Neutrophil (primary cell): Measurements from ENCODE around the gene SHROOM4.

Experiments used
- H3K27ac ChIP-seq: fragments of 200-600 bp; sonication (generic); 2 replicates; pipeline ENCODE4 v1.5.1; 2016; ENCODE audit warnings: mild to moderate bottlenecking, moderate library complexity
- H3K27me3 ChIP-seq: fragments of 200-600 bp; sonication (generic); 2 replicates; pipeline ENCODE4 v1.6.0; 2016; ENCODE audit warnings: mild to moderate bottlenecking
- H3K36me3 ChIP-seq: fragments of 200-600 bp; sonication (generic); 2 replicates; pipeline ENCODE4 v1.5.1; 2017
- H3K4me1 ChIP-seq, 2 experiments: fragments of 200-600 bp in 1 of 2; sonication (generic) in 1 of 2; 1 replicate in 1 of 2; 2 replicates in 1 of 2; pipeline versions ENCODE4 v1.5.1 to v1.6.1; 2013 to 2016; ENCODE audit warnings: low read depth in 1 of 2, low read length in 1 of 2, mild to moderate bottlenecking in 1 of 2, moderate library complexity in 1 of 2; ENCODE audit not compliant: control insufficient read depth in 1 of 2, insufficient read depth in 1 of 2
- H3K4me3 ChIP-seq, 2 experiments: fragments of 200-600 bp in 1 of 2; sonication (generic) in 1 of 2; 1 replicate in 1 of 2; 2 replicates in 1 of 2; pipeline ENCODE4 v1.5.1; 2013 to 2016; ENCODE audit warnings: low read depth in 1 of 2, low read length in 1 of 2, mild to moderate bottlenecking in 1 of 2, moderate library complexity in 1 of 2
- H3K9me3 ChIP-seq: fragments of 200-600 bp; sonication (generic); 2 replicates; pipeline ENCODE4 v1.5.1; 2016
- TF ChIP-seq, protein P1 (sequence below): fragments of 200-600 bp; sonication (generic); IDR thresholded peaks from 2 replicates; pipeline ENCODE4 v1.5.1; 2016; ENCODE audit warnings: antibody characterized with exemption

SHROOM4 gene

DNA sequence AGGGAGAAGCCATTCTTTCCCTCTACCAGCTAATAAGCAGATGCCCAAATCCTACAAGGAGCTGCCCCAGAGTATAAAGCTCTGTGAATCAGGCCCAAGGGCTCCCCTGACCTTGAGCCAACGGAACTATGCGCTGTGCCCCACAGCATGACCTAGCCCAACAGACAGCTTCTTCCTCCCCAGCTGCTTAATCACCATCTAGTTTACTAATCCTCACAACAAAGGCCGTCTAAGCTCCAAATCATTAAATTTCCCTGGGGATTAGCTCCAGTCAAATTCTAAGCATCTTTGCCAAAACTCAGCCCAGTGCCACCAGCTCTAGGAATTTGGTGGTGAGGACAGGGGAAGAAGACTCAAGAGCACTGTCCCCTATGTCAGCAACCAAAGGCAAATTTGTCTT, 113.1 kb downstream of the SHROOM4 start:
- TF ChIP-seq, protein P1, sequence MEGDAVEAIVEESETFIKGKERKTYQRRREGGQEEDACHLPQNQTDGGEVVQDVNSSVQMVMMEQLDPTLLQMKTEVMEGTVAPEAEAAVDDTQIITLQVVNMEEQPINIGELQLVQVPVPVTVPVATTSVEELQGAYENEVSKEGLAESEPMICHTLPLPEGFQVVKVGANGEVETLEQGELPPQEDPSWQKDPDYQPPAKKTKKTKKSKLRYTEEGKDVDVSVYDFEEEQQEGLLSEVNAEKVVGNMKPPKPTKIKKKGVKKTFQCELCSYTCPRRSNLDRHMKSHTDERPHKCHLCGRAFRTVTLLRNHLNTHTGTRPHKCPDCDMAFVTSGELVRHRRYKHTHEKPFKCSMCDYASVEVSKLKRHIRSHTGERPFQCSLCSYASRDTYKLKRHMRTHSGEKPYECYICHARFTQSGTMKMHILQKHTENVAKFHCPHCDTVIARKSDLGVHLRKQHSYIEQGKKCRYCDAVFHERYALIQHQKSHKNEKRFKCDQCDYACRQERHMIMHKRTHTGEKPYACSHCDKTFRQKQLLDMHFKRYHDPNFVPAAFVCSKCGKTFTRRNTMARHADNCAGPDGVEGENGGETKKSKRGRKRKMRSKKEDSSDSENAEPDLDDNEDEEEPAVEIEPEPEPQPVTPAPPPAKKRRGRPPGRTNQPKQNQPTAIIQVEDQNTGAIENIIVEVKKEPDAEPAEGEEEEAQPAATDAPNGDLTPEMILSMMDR, result no peak
- Histone ChIP-seq H3K4me1 (peaks cover 15 to 19% of the 10 kb centered on the region in 2 experiments), H3K9me3 (no peaks in the 10 kb centered on the region), H3K27ac (no peak overlapping the region), H3K27me3 (no peaks in the 10 kb centered on the region), H3K4me3 (no peak overlapping the region), H3K36me3 (no peaks in the 10 kb centered on the region)

DNA sequence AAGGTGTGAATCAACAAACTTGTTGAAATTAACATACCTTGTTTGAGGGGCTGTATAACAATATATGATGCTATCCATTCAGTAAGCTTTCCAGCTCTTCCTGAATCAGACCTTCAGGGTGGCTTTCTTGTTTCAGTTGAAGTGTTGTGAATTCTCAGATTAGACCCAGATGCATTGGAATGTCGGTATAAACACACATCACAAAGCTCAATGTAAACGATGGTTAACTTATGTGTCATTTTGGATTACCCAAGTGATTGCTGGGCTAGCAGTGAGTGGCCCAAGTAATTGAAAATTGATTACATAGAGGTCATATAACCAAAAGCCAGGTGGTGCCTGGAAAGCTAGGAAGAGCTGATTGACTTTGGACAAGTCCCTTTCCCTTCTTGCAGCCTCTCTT, 115.0 kb downstream of the SHROOM4 start:
- TF ChIP-seq, protein P1, result no peak
- H3K9me3 ChIP-seq, result no peaks in the 10 kb centered on the region
- H3K4me3 ChIP-seq, result no peak overlapping the region
- no peaks in the 10 kb centered on the region for H3K27me3 ChIP-seq
- H3K36me3 ChIP-seq, result no peaks in the 10 kb centered on the region
- H3K27ac ChIP-seq, result no peak overlapping the region
- peaks cover 12% of the 10 kb centered on the region in 2 experiments for H3K4me1 ChIP-seq

GRCh38 chrX:50697691-50698090, 116.3 kb downstream of the SHROOM4 start:
- no peaks in the 10 kb centered on the region for H3K27me3 ChIP-seq
- no peak overlapping the region for H3K27ac ChIP-seq
- no peaks in the 10 kb centered on the region for H3K9me3 ChIP-seq
- TF ChIP-seq, protein P1, result no peak
- H3K4me3 ChIP-seq, result no peak overlapping the region
- H3K36me3 ChIP-seq, result no peaks in the 10 kb centered on the region
- H3K4me1 ChIP-seq, result peaks cover 12% of the 10 kb centered on the region in 2 experiments

GRCh38 chrX:50691820-50692219, 122.2 kb downstream of the SHROOM4 start:
- peaks cover 12 to 16% of the 10 kb centered on the region in 2 experiments for H3K4me1 ChIP-seq
- H3K27ac ChIP-seq, result no peak overlapping the region
- no peaks in the 10 kb centered on the region for H3K36me3 ChIP-seq
- no peak overlapping the region for H3K4me3 ChIP-seq
- H3K9me3 ChIP-seq, result no peaks in the 10 kb centered on the region
- TF ChIP-seq, protein P1, result no peak
- no peaks in the 10 kb centered on the region for H3K27me3 ChIP-seq

DNA sequence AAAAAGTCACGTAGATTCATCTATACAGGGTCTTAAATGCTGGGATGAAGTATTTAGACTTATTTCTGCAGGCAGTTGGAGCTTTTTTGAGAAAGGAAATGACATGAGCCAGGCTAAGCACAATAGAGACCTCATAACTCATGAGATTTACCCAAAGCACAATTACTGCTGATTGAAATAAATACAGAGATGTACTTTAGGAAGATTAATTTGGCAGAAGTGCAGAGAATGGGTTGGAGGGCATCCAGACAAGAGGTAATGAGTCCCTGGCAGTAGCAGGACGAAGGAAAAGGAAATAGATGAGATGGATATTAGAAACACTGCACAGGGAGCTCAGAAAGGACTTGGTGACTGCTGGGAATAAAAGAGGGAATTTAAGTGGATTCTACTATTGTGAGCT, 129.1 kb downstream of the SHROOM4 start:
- TF ChIP-seq, protein P1, result no peak
- Histone ChIP-seq H3K4me3 (no peak overlapping the region), H3K9me3 (no peaks in the 10 kb centered on the region), H3K4me1 (peaks cover 0 to 4% of the 10 kb centered on the region in 2 experiments), H3K36me3 (no peaks in the 10 kb centered on the region), H3K27ac (no peak overlapping the region), H3K27me3 (no peaks in the 10 kb centered on the region)

- Histone ChIP-seq H3K27ac (no peak overlapping the region), H3K9me3 (no peaks in the 10 kb centered on the region), H3K4me3 (no peak overlapping the region), H3K27me3 (no peaks in the 10 kb centered on the region), H3K4me1 (no peaks in the 10 kb centered on the region), H3K36me3 (no peaks in the 10 kb centered on the region)
- TF ChIP-seq, protein P1, result no peak
Observed at GRCh38 chrX:50680990-50681389, 133.0 kb downstream of the SHROOM4 start.
